ENCODE results near the gene AGO3. TPM values are rescaled to one million over a fixed set of nuclear protein-coding genes. Genes with fewer than 3 reads are reported as not detected.

AGO3 gene
- total RNA-seq, 1 donor from 2014 or later = 9.9 TPM

GRCh38 chr1:35935442-35936388 is 4.8 kb downstream of the AGO3 start:
- Histone ChIP-seq H3K36me3 (ENCODE audit: control insufficient read depth, insufficient read depth, low read length) (no peaks in the 10 kb centered on the region), H3K27me3 (ENCODE audit: control insufficient read depth, insufficient read depth, low read length) (no peaks in the 10 kb centered on the region), H3K4me3 (ENCODE audit: low read depth, low read length) (no peak overlapping the region)
- DNase-seq (ENCODE audit: low read depth) = no peak
- no peak for TF ChIP-seq CTCF (IDR thresholded peaks at IDR 0.05; ENCODE audit: insufficient read depth, low read length, poor library complexity, severe bottlenecking)

- TF ChIP-seq CTCF (IDR thresholded peaks at IDR 0.05; ENCODE audit: insufficient read depth, low read length, poor library complexity, severe bottlenecking) = no peak
- no peak overlapping the region for H3K4me3 ChIP-seq (ENCODE audit: low read depth, low read length)
Observed at GRCh38 chr1:35936838-35937237, 5.9 kb downstream of the AGO3 start.

GRCh38 chr1:35939484-35939883 is 8.6 kb downstream of the AGO3 start:
- no peak for TF ChIP-seq CTCF (IDR thresholded peaks at IDR 0.05; ENCODE audit: insufficient read depth, low read length, poor library complexity, severe bottlenecking)
- H3K36me3 ChIP-seq (ENCODE audit: control insufficient read depth, insufficient read depth, low read length) = no peaks in the 10 kb centered on the region
- H3K4me3 ChIP-seq (ENCODE audit: low read depth, low read length) = no peak overlapping the region
- no peak for DNase-seq (ENCODE audit: low read depth)
- no peaks in the 10 kb centered on the region for H3K27me3 ChIP-seq (ENCODE audit: control insufficient read depth, insufficient read depth, low read length)

More at GRCh38 chr1:35936838-35937237, 5.9 kb downstream of the AGO3 start:
- Histone ChIP-seq H3K36me3 (ENCODE audit: control insufficient read depth, insufficient read depth, low read length) (no peaks in the 10 kb centered on the region), H3K27me3 (ENCODE audit: control insufficient read depth, insufficient read depth, low read length) (no peaks in the 10 kb centered on the region)
- DNase-seq (ENCODE audit: low read depth) = no peak

GRCh38 chr1:35945327-35945726 is 14.4 kb downstream of the AGO3 start:
- TF ChIP-seq CTCF (IDR thresholded peaks at IDR 0.05; ENCODE audit: insufficient read depth, low read length, poor library complexity, severe bottlenecking) = no peak
- Histone ChIP-seq H3K36me3 (ENCODE audit: control insufficient read depth, insufficient read depth, low read length) (no peaks in the 10 kb centered on the region), H3K27me3 (ENCODE audit: control insufficient read depth, insufficient read depth, low read length) (no peaks in the 10 kb centered on the region), H3K4me3 (ENCODE audit: low read depth, low read length) (no peak overlapping the region)
- no peak for DNase-seq (ENCODE audit: low read depth)

- DNase-seq (ENCODE audit: low read depth) = no peak
- no peaks in the 10 kb centered on the region for H3K36me3 ChIP-seq (ENCODE audit: control insufficient read depth, insufficient read depth, low read length)
- no peak for TF ChIP-seq CTCF (IDR thresholded peaks at IDR 0.05; ENCODE audit: insufficient read depth, low read length, poor library complexity, severe bottlenecking)
- H3K4me3 ChIP-seq (ENCODE audit: low read depth, low read length) = no peak overlapping the region
- no peaks in the 10 kb centered on the region for H3K27me3 ChIP-seq (ENCODE audit: control insufficient read depth, insufficient read depth, low read length)
Observed at GRCh38 chr1:35947547-35947946, 16.6 kb downstream of the AGO3 start.

Data from kidney epithelial cell (primary cell).